CMK (cell line): ENCODE results near the gene TMEM126A.
"Not testable (repeated sequence)": the region's sequence is repeated elsewhere in the genome, so short reads cannot be mapped to it uniquely, and the experiment has no call there.

ENCODE experiments used
- DNase-seq: peaks from one replicate; pipeline ENCODE4 v3.0.0-alpha.2; 2010; ENCODE audit warnings: low read depth

TMEM126A gene

DNA sequence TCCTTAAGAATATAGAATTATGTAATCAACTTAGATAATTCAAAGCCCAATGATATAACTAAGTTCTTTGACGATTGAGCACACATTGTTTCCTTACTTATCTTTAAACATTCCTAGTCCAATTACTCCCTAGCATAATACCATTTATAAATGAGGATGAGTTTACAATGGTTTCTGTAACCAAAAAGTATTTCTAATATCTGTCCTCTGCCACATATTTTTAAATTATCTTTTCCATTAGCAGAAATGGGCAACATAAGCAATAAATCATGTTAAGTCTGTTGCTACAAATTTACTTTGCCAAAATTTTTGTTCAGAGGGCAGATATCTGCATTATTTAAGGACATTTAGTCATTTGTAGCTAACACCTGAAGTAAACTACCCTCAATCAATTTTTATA lies 10.4 kb downstream of the TMEM126A start:
- no peak for DNase-seq

DNA sequence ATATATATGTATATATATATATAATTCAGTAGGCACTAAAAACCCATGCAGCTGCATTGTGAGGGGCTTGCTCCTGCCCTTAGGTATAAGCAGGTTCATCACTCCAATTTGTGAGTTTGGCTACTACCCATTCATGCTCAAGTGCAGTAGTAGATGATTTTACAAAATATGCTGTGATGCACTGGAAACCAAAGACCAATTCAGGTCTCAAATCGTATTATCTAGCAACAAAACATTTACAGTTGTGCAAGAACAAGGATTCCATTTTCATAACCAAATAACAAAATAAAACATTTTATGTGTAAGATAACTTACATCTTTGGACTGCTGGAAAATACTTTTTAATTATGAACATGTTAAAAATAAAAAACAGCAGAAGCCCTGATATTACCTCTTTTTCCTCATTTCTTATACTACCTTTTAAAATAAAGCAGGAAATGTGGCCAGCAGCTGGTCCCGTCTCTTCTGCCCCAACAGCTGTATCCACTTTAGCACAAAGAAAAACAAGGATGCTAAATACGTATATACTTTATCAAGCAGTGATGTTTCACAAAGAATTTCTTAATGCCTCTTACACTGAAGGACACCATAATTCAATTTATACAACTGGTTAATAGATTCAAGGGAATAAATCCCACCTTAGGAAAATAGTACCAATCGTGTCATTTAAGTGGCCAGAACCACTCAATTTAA lies 14.4 kb downstream of the TMEM126A start:
- no peak for DNase-seq

- no peak for DNase-seq
These were observed 15.4 kb downstream of the TMEM126A start for GRCh38 chr11:85663080-85663752.

DNA sequence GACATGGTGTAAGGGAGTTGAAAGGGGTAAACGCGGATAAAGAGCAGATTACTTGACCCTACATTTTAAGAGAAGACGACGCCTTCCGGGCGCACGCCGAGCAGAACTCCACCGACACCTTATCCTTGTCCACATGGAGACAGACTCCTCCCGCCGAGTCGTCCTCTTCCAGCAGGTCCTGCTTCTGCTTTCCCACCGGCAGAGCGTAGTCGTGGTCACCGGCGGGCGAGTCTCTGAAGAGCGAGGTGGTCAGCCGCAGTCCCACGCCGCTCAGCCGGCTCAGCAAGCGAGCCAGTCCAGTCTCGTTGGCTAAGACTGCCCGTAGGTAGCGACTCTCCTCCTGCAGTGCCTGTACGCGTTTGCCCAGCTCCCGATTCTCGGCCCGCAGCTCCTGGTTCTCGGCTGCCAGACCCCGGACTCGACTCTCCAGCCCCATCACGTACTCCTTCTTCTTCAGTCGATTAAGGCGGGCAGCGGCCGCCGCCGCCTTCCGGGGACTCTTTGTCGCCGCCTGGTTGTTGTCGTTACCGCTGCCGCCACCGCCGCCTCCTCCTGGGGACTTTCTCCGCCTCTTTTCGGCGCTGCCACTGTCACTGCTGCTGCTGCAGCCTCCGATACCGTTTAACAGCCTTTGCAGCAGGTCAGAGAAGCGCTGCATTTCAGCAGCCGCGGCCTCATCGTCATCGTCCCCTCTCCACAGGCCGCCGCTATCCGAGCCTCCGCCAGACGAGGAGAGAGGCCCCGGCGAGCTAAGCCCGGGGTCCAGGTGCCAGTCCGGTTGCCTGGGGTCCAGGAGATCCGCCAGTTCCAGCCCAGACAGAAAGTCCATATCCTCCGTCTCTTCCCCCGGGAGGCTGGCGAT lies 16.2 kb downstream of the TMEM126A start:
- peak; percentile 42 for DNase-seq

- DNase-seq: peak; percentile 83
These were observed 17.1 kb downstream of the TMEM126A start, which contains the start of gene CREBZF for GRCh38 chr11:85664615-85665481. Gene CREBZF (minus strand): TSS chr11:85665129. CDS start chr11:85664875, 254 bp downstream.

- DNase-seq: no peak
These were observed 18.0 kb downstream of the TMEM126A start for GRCh38 chr11:85665733-85666132.

DNA sequence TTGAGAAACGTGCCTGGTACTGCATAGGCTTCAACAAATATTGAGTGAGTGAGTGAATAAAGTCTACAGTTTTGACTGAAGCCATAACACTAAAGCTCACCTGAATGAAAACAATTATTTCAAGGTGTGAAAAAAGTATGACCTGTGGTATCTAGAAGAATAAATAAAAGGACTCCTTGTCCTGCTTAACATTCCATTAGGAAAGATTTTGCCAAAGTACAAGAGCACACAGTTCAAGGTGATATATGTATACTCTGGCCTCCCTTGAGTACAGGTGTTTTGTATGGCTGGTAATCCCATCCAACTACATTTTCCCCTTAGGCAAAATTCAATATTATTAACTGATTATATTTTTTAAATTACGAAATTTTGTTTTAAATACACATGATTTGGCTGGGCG lies 18.9 kb downstream of the TMEM126A start:
- no peak for DNase-seq

DNA sequence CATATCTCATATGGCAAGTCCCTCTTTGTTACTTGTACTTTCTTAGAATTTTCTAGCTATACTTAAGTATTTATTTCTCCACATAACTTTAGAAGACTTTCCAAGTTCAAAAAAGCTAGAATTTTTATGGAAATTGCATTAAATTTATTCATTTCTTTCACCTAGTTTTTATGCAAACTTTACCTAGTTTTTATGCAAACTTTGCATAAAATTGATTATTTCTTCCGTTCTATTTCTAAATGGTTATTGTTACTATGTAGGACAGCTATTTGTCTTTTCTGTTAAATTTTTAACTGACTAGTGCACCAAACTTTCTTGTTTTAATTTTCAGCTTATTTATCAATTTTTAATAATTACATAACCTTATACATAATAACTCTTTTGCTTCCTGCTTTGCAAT lies 20.4 kb downstream of the TMEM126A start:
- no peak for DNase-seq

- not testable (repeated sequence) for DNase-seq
These were observed 23.3 kb downstream of the TMEM126A start for GRCh38 chr11:85670949-85671663.

- no peak for DNase-seq
These were observed 24.5 kb downstream of the TMEM126A start for GRCh38 chr11:85672105-85672902.

DNA sequence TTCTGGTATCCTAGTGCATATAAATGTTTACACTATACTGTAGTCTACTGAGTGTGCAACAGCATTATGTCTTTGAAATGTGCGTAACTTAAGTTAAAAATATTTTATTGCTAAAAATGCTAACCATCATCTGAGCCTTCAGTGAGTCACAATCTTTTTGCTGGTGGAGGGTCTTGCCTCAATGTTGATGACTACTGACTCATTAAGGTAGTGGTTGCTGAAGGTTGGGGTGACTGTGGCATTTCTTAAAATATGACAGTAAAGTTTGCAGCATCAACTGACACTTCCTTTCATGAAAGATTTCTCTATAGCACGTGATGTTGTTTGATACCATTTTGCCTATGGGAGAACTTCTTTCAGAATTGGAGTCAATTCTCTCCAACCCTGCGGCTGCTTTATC lies 25.6 kb downstream of the TMEM126A start:
- DNase-seq: no peak

GRCh38 chr11:85679576-85679975 lies 31.8 kb downstream of the TMEM126A start:
- DNase-seq: no peak

GRCh38 chr11:85680897-85681296 lies 33.1 kb downstream of the TMEM126A start:
- no peak for DNase-seq

DNA sequence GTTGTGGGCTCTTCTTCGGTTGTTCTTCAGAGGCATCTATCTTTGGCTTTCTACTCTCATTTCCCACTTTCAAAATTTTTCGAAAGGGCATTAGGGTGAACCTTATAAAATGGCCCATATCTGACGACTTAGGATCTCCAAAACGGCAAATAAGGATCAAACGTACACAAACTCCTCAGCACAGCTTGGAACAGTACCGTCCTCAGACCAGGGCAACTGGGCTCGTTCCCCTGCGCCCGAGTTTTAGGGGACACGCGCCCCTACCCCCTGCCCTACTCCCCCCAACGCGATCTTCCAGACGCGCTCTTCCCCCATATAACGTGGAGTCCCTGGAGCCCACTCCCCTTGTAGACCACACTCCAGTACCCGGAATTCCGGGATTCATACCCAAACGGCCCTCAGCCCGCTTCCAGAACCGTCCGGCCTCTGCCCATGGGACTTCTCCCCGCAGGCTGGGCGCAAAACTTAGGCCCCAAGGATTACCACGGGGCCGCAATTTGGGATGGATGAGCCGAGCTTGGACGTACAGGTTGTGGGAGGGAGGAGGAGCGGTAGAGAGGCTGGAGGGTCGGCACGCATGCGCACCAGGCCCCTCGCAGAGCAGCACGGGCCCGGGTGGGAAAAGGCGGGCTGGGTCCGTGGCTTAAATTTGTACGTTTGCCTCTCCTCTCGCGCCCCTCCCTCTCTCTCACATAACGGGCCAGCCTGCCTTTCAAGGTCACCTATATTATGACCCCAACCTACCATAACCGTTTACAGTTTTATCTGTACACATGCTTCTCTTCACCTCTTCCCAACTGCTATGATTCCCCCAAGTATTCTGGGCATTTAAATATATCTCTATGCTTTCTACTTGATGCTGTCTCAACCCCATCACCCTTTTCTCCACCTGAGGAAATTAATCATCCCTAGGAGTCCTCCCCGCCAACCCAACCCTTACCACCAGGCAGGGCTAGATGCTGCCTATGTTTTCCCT lies 34.9 kb downstream of the TMEM126A start:
- no peak for DNase-seq

- no peak for DNase-seq
These were observed 37.5 kb downstream of the TMEM126A start for GRCh38 chr11:85685125-85685819.

DNA sequence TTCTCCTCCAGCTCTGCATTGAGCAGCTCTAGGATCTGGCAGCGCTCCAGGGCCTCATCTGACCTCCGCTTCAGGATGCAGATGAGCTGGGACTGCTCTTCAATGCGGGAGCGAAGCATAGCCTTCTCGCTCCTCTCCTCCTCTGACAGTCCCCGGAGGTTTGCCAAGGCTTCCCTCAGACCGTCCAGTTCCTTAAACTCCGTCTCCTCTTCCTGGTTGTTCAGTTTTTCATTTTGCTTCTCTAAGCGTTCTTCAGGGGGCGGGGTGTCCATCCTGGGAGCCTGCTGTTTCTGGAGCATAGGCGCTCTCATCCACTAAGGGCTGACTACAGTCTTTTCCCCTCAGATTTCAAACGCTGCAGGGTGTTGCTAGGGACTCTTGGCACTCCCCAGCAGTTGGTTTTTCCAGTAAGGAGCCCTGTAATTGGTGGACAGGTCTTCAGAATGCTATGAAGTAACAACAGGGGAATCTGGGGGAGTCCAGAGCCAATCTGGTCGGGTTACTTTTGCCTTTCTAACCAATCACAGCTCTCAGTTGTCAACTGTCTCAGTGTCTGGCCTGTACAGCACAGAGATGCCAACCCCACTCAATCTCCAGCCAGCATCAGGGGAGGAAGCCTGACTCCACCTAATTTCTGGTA lies 38.2 kb downstream of the TMEM126A start, which contains the start of gene CCDC89:
CCDC89 (minus strand) TSS at position 376 of the 640 bp plus-strand sequence; CDS start at position 311, 65 bp downstream.
- DNase-seq: no peak

GRCh38 chr11:85694385-85694980 lies 46.7 kb downstream of the TMEM126A start:
- DNase-seq: no peak
